NK-92 (cell line): ENCODE measurements around the gene DCLK2.

ENCODE experiments used
- DNase-seq: peaks from one replicate; lab custom pipeline; 2025; ENCODE audit not compliant: unreplicated experiment; lab: John Stamatoyannopoulos, UW

Gene DCLK2

DNA sequence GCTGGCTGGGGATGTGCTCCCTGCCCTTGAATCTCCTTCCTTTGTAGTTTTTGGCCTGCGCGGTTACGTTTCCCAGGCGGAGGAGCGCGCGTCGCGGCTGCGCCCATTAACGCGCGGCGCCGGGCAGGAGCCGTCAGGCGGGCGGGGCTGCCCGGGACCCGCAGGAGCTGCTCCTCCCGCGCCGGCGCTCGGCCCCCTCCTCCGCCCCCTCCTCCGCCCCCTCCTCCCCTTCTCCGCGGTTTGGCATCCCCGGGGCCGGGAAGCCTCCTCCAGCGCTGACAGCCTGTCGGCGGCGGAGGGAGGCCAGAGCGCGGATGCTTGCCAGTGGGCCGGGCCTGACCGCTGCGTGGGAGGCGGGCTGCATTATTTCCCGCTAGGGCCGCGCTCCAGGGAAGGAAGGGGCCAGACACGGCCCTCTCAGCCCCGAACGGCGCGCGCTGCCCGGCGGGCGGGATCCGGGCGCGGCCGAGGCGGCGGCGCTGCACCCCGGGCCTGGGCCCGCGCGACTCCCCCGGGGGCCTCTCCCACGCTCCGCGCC, at the start of gene DCLK2:
Gene DCLK2 (plus strand): TSS at position 405 of the 538 bp plus-strand sequence. CDS start 583 bp downstream, outside the sequence.
- no peak for DNase-seq

DNA sequence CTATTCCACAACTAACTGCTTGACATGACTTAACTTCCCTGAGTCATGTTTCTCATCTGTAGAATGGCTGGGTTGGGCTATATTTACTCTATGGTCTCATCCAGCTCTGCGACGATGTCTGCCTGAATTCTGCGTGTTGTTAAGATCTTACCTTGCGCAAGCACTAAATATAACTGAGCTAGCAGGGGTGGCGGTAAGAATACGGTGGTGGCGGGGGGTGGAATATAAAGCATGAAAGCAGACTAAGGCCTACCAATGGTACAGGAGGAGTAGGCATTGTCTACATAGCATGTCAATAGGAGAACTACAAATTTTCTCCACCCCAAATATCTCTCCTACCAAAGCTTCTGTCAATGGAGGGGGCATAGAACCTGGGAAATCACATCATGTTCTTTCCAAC, 45.7 kb upstream of the DCLK2 start:
- DNase-seq: no peak

- no peak for DNase-seq
Observed at GRCh38 chr4:150033081-150033480, 45.2 kb upstream of the DCLK2 start.

DNA sequence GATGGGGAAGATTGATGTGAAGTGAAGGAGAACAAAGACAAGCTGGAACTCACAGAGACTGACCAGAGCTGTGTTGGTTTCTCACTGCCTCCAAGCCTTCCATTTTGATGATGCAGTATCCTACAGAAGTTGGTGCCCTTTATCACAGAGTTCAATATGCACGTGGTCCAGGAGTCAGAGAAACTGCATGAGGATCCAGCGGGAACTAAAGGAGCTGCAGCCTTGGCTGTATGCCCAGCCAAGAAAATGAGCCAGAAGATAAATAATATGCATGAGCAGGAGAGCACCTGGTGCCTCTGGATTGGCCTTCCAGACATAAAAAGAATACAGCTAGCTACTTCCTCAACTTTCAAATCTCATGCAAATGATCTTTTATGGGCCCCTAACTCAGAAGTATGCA, 44.3 kb upstream of the DCLK2 start:
- no peak for DNase-seq

DNA sequence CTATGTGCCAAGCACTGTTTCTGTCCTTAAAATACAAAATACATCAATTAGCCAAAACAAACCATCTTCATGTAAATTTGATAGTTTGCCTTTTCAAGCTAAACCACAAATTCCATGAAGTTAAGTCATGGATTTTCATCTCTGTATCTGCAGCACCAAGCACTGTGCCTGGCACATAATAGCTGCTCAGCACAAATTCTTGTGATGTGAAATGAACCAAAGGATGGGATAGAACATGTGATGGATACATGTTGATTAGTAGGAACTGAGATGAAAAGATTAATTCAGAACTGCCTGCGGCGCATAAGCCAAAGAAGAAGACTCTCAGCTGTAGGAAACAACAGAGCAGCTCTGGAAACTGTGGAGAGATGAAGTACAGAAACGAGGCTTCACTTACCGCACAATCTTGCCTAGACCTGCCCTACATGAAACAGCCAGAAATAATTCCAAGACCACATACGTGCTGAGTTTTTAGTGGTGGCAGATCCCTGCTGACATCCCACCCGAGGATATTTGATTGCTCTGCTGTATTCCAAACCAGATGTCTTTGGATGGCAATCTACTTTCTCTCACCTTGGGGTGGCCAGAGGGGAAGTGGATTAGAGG, 40.9 kb upstream of the DCLK2 start:
- DNase-seq: no peak

DNA sequence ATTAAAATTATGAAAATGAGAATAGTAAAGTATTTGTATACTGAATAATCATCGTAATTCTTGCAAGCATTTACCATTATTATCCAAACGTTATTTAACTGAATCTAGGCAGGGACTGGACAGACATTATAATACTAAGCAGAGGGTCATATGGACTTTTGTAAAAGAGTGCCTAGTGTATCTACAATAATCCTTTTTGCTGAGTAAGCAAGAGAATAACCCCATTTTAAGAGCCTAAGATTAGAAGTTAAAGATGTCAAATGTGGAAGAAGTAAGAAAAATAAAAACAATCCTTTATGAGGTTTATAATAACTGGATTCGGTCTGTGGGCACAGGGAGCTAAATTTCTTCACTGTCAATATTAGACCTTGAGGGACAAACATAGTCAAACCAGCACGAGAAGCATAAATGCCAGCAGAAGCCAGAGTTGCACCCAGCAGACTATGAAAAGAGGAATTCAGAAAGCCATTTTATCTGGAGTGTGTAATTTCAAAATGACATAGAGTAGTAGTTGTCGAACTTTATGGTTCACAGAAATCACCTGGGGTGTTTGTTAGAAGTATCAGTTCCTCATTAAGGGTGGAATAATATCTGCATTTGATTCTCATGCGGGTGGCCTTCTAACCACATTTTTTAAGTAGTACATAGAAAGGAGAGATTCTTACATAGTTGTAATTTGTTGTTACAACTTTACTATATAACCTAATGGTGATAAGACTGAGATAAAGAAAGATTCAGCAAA, 39.7 kb upstream of the DCLK2 start:
- no peak for DNase-seq

- no peak for DNase-seq
Observed at GRCh38 chr4:150039274-150040127, 38.7 kb upstream of the DCLK2 start.

DNA sequence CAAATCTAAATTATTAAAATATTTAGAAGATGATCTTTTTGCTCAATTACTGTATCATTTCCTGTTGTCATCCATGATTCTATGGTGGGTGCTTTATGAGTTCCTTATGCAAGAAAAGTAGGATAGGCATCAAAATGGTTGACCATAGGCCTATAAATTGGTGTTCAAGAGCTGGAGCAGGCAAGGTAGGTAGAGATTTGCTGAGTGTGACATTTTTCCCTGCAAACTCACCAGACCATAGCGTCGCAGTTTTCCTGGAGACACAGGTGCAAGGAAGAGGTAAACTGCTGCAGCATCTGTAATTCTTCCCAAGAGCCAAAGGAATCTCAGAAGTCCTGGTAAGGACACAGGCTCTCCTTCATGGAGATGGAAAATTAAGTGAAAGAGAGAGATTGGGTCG, 33.7 kb upstream of the DCLK2 start:
- no peak for DNase-seq

DNA sequence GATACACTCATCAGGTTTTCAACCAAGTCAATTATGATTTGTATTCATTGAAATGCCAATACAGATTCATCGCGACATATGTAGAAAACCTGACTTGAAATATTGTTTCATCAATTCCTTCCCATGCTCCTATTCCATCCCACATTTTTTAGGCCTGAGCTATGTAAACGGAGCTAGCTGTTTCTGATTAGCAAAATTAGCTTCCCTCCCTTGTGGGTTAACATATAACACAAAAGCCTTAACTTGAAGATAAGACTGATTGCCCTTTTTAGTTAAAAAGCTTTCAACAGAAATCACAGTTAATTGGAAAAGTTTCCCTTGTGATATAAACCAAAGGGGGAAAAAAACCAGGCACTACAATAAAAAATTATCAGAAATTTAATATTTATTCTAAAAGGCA, 32.8 kb upstream of the DCLK2 start:
- no peak for DNase-seq

- no peak for DNase-seq
Observed at GRCh38 chr4:150046728-150047217, 31.5 kb upstream of the DCLK2 start.

GRCh38 chr4:150047546-150047945, 30.7 kb upstream of the DCLK2 start:
- no peak for DNase-seq

DNA sequence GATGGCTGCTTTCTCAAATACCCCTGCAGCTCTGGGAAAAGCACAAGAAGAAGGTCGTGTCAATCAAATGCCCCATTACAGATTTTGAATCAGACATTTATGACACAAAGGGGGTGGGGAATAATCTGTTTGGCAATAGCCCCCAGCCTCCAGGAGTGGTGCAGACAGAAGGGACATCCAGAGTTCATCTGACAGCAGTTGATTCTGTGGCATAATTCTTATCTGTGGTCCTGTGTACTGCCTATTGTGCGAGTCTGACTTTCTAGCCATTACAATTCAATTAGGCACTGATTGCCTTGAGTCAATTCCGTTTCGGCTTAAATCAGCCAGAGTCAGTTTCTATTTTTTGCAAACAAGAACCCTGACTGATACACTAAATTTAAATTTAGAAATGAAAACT, 28.6 kb upstream of the DCLK2 start:
- no peak for DNase-seq

DNA sequence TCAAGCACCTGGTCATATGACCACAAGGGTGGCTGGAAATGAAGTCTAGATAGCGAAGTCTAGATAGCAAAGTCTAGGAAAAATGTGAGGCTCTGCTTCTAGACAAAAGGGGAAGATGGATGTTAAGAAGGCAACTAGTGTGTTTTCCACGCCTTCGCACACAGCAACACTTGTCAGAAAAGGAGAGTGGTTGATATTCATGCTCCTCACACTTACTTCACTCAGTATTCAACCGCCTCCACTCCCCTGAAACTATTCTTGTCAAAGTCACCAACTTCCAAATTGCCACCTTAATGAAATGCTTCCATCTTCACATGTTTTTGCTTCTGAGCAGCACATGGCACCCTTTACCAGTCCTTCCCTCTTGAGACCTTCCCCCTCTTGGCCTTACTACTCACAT, 27.7 kb upstream of the DCLK2 start:
- DNase-seq: no peak

GRCh38 chr4:150051111-150051510, 27.1 kb upstream of the DCLK2 start:
- no peak for DNase-seq

- no peak for DNase-seq
Observed at GRCh38 chr4:150055467-150055866, 22.8 kb upstream of the DCLK2 start.

DNA sequence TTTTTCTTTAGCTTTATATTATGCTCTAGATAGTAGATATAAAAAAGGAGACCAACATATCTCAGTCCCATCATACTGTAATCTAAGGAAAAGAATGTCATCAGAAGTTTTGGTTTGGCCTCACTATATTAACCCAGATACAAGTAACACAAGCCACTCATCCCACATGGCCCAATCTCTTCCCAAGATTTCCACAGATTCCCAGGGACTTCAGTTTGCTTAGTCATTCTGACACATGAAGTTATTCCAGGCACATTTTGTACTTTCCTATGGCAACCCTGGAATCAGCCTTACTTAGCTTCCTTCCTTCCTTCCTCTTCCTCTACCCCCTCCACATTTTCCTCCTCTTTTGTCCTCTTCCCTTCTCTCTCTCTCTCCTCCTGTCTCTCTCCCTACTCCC, 21.7 kb upstream of the DCLK2 start:
- DNase-seq: no peak

DNA sequence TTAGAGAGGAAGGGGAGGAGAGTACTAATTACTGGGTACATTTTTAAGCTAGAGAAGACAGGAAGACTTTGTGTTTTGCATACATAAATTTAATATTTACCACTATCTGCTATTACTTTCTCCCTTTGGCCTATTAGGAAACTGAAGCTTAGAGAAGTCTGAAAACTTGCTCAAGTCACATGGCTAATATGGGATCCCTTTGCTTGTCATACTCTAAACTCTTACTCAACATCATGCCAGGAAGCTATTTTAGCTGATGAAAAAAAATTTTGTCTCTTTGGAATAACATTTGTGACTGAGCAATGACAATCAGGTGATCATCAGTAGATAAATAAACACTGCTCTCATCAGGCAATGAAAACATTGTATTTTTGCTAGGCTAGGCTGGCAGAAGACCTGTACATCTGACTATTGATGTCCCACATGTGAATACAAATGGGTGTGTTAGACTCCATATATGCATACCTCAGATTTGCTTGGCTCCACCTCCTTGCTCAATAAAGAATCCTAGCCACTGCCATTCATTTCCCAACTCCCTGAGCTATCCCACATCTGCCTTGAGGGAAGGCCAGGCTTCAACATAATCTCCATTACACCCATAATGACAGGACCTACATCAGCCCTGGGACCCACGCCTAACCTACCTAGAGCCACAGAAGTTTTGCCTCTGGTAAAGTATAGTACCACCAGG, 17.0 kb upstream of the DCLK2 start:
- DNase-seq: no peak

GRCh38 chr4:150063128-150063527, 15.1 kb upstream of the DCLK2 start:
- no peak for DNase-seq

- no peak for DNase-seq
Observed at GRCh38 chr4:150065740-150066139, 12.5 kb upstream of the DCLK2 start.

DNA sequence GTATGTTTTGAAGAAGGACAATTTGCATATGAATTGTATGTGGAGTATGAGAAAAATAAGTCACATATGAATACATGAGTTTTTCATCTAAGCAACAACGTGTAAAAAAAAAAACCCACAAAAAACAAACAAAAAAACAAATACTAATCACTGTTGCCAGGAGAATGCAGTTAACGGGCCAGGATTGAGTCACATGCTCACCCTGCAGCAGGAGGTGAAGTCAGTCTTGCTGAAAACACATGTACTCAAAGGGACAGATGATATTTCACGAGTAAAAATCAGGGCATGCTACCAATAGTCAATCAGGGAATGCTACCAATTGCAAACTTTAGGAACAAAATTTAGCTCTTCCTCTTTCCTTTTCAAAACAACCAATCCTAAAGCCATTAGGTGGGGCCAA, 10.4 kb upstream of the DCLK2 start:
- DNase-seq: no peak
